HG02840 (cell line): Measurements from ENCODE around the gene SQSTM1.

Experiments
- ATAC-seq: cut with Tn5 transposase; IDR thresholded peaks from one replicate; pipeline ENCODE4 v1.9.1; 2021; ENCODE audit warnings: mild to moderate bottlenecking, moderate library complexity, moderate number of reproducible peaks; ENCODE audit not compliant: unreplicated experiment, low FRiP score

Gene SQSTM1

DNA sequence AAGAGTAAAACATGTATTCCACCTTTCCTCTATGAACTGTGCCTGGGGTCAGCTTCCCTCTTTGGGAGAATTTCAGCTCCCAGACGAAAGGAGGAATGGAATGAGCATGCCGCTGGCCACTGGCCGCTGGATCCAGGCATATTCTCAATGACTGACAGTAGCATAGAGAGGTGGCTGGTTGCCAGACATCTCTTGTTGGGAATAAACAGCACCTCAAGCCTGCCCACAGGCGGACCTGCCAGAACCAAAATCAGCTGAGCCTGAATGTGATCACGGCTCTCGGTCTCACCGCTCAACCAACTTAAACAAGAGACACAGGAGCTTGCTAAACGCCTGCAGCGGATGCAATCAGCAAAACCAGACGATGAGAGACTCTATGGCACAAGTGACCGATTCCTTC lies 66.4 kb downstream of the SQSTM1 start:
- no peak for ATAC-seq
